ENCODE data around the gene MED8.

DNA sequence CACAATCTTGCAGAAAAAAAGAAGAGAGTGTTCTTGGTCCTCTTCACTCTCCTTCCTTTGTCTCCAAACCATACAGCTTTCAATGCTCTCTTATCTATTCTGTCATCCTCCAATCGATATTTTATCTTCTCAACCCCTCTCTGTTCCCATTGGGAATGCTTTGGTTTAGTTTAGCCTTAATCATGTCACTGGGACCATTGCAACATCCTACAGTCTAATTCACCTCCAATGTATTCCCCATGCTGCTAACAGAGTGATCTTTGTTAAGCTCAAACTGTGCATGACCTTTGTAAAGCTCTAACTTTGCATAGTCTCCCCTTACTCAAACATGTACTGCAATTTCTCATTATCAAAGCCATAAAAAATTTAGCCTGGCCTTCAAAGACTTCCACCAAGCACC is 49.0 kb downstream of the MED8 start:
- no peak for TF ChIP-seq CTCF (IDR thresholded peaks at IDR 0.05)
- TF ChIP-seq POLR2A (IDR thresholded peaks at IDR 0.05): no peak
